ENCODE data around the gene ACO2.

GRCh38 chr22:41568811-41569210 is 99.9 kb downstream of the ACO2 start:
- TF ChIP-seq, protein P1, sequence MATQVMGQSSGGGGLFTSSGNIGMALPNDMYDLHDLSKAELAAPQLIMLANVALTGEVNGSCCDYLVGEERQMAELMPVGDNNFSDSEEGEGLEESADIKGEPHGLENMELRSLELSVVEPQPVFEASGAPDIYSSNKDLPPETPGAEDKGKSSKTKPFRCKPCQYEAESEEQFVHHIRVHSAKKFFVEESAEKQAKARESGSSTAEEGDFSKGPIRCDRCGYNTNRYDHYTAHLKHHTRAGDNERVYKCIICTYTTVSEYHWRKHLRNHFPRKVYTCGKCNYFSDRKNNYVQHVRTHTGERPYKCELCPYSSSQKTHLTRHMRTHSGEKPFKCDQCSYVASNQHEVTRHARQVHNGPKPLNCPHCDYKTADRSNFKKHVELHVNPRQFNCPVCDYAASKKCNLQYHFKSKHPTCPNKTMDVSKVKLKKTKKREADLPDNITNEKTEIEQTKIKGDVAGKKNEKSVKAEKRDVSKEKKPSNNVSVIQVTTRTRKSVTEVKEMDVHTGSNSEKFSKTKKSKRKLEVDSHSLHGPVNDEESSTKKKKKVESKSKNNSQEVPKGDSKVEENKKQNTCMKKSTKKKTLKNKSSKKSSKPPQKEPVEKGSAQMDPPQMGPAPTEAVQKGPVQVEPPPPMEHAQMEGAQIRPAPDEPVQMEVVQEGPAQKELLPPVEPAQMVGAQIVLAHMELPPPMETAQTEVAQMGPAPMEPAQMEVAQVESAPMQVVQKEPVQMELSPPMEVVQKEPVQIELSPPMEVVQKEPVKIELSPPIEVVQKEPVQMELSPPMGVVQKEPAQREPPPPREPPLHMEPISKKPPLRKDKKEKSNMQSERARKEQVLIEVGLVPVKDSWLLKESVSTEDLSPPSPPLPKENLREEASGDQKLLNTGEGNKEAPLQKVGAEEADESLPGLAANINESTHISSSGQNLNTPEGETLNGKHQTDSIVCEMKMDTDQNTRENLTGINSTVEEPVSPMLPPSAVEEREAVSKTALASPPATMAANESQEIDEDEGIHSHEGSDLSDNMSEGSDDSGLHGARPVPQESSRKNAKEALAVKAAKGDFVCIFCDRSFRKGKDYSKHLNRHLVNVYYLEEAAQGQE (IDR thresholded peaks at IDR 0.05; ENCODE audit: insufficient read depth in 1 of 2, low read depth in 2 of 2, low read length in 2 of 2), result no peak
- TF ChIP-seq POLR2AphosphoS5 (IDR thresholded peaks at IDR 0.05; ENCODE audit: low read depth, low read length) (no peak), SIN3A (IDR thresholded peaks at IDR 0.05; ENCODE audit: borderline replicate concordance, insufficient read depth, low read length) (no peak), TAF1 (IDR thresholded peaks at IDR 0.05; ENCODE audit: borderline replicate concordance, insufficient read depth, low read length) (no peak), FOXP2 (optimal IDR thresholded peaks at IDR 0.05; ENCODE audit: borderline replicate concordance, extremely low read depth, extremely low read length, insufficient read depth) (no peak)
